ENCODE data around the gene C1orf210. TPM values are rescaled to one million over a fixed set of nuclear protein-coding genes. Genes with fewer than 3 reads are reported as not detected.

C1orf210 gene
- total RNA-seq, 1 experiment from 2014 or later, result 5.9 TPM

GRCh38 chr1:43324810-43325209 is 39.4 kb upstream of the C1orf210 start:
- Histone ChIP-seq H3T11ph (ENCODE audit: low read length) (no peak overlapping the region), H3K4ac (ENCODE audit: low read depth, low read length) (no peak overlapping the region), H3K79me2 (ENCODE audit: insufficient read depth, low read length) (no peaks in the 10 kb centered on the region), H4K8ac (replicated peaks; ENCODE audit: insufficient read length, low read depth, low read length) (no peak overlapping the region), H4K20me1 (ENCODE audit: control insufficient read depth, insufficient read depth, insufficient read length) (no peaks in the 10 kb centered on the region), H2AFZ (ENCODE audit: low read length) (no peak overlapping the region), H2BK20ac (ENCODE audit: low read depth, low read length, poor library complexity, severe bottlenecking) (no peak overlapping the region), H3K14ac (ENCODE audit: insufficient read depth, low read length) (no peak overlapping the region), H4K5ac (ENCODE audit: insufficient read length, low read depth, low read length) (no peak overlapping the region), H3K27ac (ENCODE audit: insufficient read length, low read depth, low read length) (no peak overlapping the region), H2AK5ac (ENCODE audit: insufficient read length, low read length) (no peak overlapping the region), H2BK120ac (ENCODE audit: low read depth, low read length, poor library complexity, severe bottlenecking) (no peak overlapping the region), H2BK12ac (ENCODE audit: insufficient read length, low read depth, low read length) (no peak overlapping the region), H4K91ac (ENCODE audit: insufficient read length, low read depth, low read length) (no peak overlapping the region), H3K18ac (ENCODE audit: insufficient read length, low read depth, low read length) (no peak overlapping the region), H3K79me1 (ENCODE audit: insufficient read depth, low read depth, low read length, poor library complexity, severe bottlenecking) (no peaks in the 10 kb centered on the region), H2BK15ac (ENCODE audit: low read depth, low read length) (no peak overlapping the region), H3K23me2 (ENCODE audit: insufficient read length, low read depth, low read length, poor library complexity, severe bottlenecking) (no peaks in the 10 kb centered on the region), H3K9me3 (ENCODE audit: control insufficient read depth, low read depth, low read length) (no peaks in the 10 kb centered on the region), H3K27me3 (ENCODE audit: insufficient read depth, low read length) (no peaks in the 10 kb centered on the region), H3K23ac (ENCODE audit: insufficient read length, low read depth, low read length) (no peak overlapping the region), H3K4me2 (ENCODE audit: insufficient read depth, insufficient read length, low read length) (no peak overlapping the region), H3K56ac (ENCODE audit: insufficient read length, low read depth, low read length) (no peak overlapping the region), H3K4me1 (ENCODE audit: insufficient read depth, low read length) (no peaks in the 10 kb centered on the region), H3K9ac (ENCODE audit: extremely low read depth, insufficient read length, low read length) (no peak overlapping the region), H2BK5ac (ENCODE audit: insufficient read length, low read length) (no peak overlapping the region)
- peaks cover 10% of the 10 kb centered on the region in 2 experiments for H3K4me1 Mint-ChIP-seq
- peaks cover 0 to 8% (median 5%) of the 10 kb centered on the region in 3 experiments; a peak in 6 of 7 replicates for H3K36me3 Mint-ChIP-seq (ENCODE audit: insufficient read depth in 1 of 3, low read depth in 3 of 3)
- H3K27ac Mint-ChIP-seq, result no peak overlapping the region
- no CpG with 5 or more reads among the region's 1 CpG for WGBS (ENCODE audit: extremely low coverage, insufficient read length, low lambda C conversion rate)
- H3K27me3 Mint-ChIP-seq (ENCODE audit: low read depth), result no peaks in the 10 kb centered on the region; the same call in none of the 2 replicates
- no peak overlapping the region for H3K4me3 Mint-ChIP-seq
- H3K9me3 Mint-ChIP-seq, result peaks cover 22 to 30% of the 10 kb centered on the region in 2 experiments
- no peak for DNase-seq
- no peak for TF ChIP-seq CTCF (conservative IDR thresholded peaks at IDR 0.05)

Data from H9 (cell line).